Ovary (tissue), 9 donors: ENCODE data around the gene RFXANK. TPM values are rescaled to one million over a fixed set of nuclear protein-coding genes. Genes with fewer than 3 reads are reported as not detected.

Experiments
- DNase-seq, 5 donors: peaks; one replicate each; pipeline ENCODE4 v3.0.0-alpha.2; 2019 to 2020
- H3K27ac ChIP-seq, 2 donors: fragments of 200-600 bp; one replicate each; pipeline versions ENCODE4 v1.5.1 to v1.8.0; 2019 to 2022
- H3K27me3 ChIP-seq: fragments of 200-600 bp; one replicate; pipeline ENCODE4 v1.8.0; 2022
- H3K36me3 ChIP-seq: fragments of 200-600 bp; sonication (generic); one replicate; pipeline ENCODE4 v1.5.1; 2019
- H3K4me1 ChIP-seq: one replicate; pipeline ENCODE4 v1.8.1; 2013; ENCODE audit warnings: mild to moderate bottlenecking, moderate library complexity; ENCODE audit not compliant: insufficient read depth
- H3K4me3 ChIP-seq: fragments of 200-600 bp; sonication (generic); one replicate; pipeline ENCODE4 v1.5.1; 2017
- H3K9me3 ChIP-seq, 2 donors: fragments of 200-600 bp in 1 of 2; sonication (generic) in 1 of 2; one replicate each; pipeline versions ENCODE4 v1.5.1 to v1.8.1; 2013 to 2019; ENCODE audit warnings: mild to moderate bottlenecking in 1 of 2, moderate library complexity in 1 of 2
- EP300 ChIP-seq: sonication (generic); formaldehyde crosslinking; IDR thresholded peaks from one replicate; pipeline ENCODE4 v1.6.1; 2017; ENCODE audit warnings: antibody characterized with exemption
- POLR2A ChIP-seq: fragments of 450-650 bp; IDR thresholded peaks from one replicate; pipeline ENCODE4 v1.6.1; 2017; ENCODE audit warnings: antibody characterized with exemption, mild to moderate bottlenecking, moderate library complexity
- WGBS, 3 donors: extraction: QIAGEN DNeasy Blood & Tissue Kit in 1 of 3; methylation state at CpG; one replicate each; pipeline versions ENCODE4 v1.1.5 to v1.1.7; 2013 to 2017; 5-methylcytosine and 5-hydroxymethylcytosine counted together
- intact Hi-C, 4 donors: fragments of 100-400 bp; cut with DNase I; formaldehyde crosslinking; loops; one replicate each; pipeline versions ENCODE4 v1.11.0 to v1.15.1; 2022 to 2023
- polyA plus RNA-seq, 2 donors: library from polyadenylated mRNA; stranded (reverse); fragments of 200-250 nt in 1 of 2; fragments of 350-450 nt in 1 of 2; fragmentation: Illumina TruSeq in 1 of 2; extraction: RNeasy Lipid Tissue Mini Kit (QIAGEN cat#74804) in 1 of 2; gene quantifications; one replicate each; pipeline ENCODE4 v1.2.3, GENCODE V29; 2013 to 2014
- small RNA-seq: library from RNA; depleted of rRNA; stranded (forward); fragments of <200 nt; gene quantifications from one replicate; pipeline ENCODE3, GENCODE V24; 2016
- total RNA-seq, 7 donors: library from RNA; depleted of rRNA in 2 of 7; stranded (reverse); fragments of >200 nt in 2 of 7; fragmentation: NEBNext Ultra II Directional in 3 of 7; extraction: Animal tissue kit (Norgen Biotek cat#: 25700) in 3 of 7; gene quantifications; one replicate each; pipeline versions ENCODE4 v1.1.0 to v1.2.4, GENCODE V29; 2016 to 2023
- TF ChIP-seq, protein P1 (sequence below), 3 donors: fragments of 450-650 bp in 2 of 3; fragments of 200-600 bp in 1 of 3; IDR thresholded peaks; one replicate each; pipeline versions ENCODE4 v1.5.1 to v1.8.0; 2016 to 2022; ENCODE audit warnings: antibody characterized with exemption in 3 of 3, mild to moderate bottlenecking in 1 of 3
- donor health status: DM: no; HTN: no; CAD: no; lungs with moderate emphysema.
- donor health status: DM: no; HTN: no; CAD: no.
- donor health status: Bipolar disorder and iron deficiency.
- donor health status: DM: yes; HTN: yes; CAD: no.
- donor health status: DM: no; HTN: no; CAD: no.
- donor health status: DM: yes; HTN: yes; CAD: no.

Gene RFXANK
- total and polyA plus RNA-seq, 9 donors = 9.7 to 67.2 (median 58.4) TPM

DNA sequence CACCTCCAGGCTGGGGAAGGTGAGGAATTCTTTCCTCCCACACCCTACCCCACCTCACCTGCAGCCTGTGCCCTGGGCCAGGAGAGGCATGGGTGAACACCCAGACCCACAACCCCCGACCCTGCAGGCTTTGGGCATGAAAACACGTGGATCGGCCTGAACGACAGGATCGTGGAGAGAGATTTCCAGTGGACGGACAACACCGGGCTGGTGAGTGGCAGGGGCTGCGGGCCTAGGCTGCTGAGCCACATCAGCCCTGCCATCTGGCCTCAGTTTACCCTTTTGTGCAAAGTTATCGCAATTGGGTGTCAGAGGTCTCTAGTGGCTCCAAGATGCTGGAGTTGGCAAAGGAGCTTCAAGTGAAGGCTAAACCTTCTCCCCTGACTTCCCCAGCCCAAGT is 48.4 kb downstream of the RFXANK start:
- DNase-seq = no peak
- intact Hi-C loops = no loop called here
- H3K27ac ChIP-seq = no peak overlapping the region
- no peak overlapping the region for H3K4me3 ChIP-seq
- WGBS, 3 donors = 75 to 79% (median 77%) methylated on average over 9 of the region's 9 CpGs
- H3K4me1 ChIP-seq = no peaks in the 10 kb centered on the region
- H3K36me3 ChIP-seq = no peaks in the 10 kb centered on the region
- H3K27me3 ChIP-seq = no peaks in the 10 kb centered on the region
- TF ChIP-seq POLR2A (no peak), EP300 (no peak)
- TF ChIP-seq, protein P1, sequence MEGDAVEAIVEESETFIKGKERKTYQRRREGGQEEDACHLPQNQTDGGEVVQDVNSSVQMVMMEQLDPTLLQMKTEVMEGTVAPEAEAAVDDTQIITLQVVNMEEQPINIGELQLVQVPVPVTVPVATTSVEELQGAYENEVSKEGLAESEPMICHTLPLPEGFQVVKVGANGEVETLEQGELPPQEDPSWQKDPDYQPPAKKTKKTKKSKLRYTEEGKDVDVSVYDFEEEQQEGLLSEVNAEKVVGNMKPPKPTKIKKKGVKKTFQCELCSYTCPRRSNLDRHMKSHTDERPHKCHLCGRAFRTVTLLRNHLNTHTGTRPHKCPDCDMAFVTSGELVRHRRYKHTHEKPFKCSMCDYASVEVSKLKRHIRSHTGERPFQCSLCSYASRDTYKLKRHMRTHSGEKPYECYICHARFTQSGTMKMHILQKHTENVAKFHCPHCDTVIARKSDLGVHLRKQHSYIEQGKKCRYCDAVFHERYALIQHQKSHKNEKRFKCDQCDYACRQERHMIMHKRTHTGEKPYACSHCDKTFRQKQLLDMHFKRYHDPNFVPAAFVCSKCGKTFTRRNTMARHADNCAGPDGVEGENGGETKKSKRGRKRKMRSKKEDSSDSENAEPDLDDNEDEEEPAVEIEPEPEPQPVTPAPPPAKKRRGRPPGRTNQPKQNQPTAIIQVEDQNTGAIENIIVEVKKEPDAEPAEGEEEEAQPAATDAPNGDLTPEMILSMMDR (IDR thresholded peaks at IDR 0.05) = no peak
- H3K9me3 ChIP-seq = no peaks in the 10 kb centered on the region

DNA sequence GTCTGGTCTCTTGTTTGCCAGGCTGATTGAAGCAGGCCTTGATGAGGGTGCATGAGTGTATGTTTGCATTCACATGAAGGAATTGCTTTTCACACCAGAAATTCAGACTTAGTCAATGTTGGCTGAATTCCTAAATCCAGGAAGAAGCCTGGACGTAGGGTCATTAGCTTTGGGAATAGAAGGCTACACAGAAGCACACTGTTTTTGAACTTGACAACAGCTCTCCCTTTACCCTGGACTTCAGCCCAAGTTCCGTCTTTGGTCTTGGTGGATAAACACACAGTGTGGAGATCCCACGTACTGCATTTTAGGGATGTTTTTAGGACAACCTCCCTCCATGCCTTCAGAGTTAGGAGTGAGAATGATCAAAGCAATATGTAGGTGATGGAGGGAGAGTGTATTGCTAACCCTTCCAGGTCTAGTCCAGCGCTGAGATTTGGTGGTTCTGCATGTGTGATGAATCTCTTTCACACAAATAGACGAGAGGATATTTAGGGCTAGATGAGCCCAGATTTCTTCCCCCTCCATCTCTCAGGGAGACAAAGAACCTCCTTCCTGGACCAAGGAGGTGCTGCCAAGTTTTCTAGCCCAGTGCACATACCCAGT is 58.2 kb downstream of the RFXANK start:
- DNase-seq = no peak
- H3K27ac ChIP-seq = no peak overlapping the region
- 24 to 32% (median 31%) methylated on average over 5 of the region's 5 CpGs for WGBS, 3 donors
- intact Hi-C loops = no loop called here
- no peak overlapping the region for H3K4me3 ChIP-seq
- TF ChIP-seq EP300 (no peak), POLR2A (no peak)
- TF ChIP-seq, protein P1 (IDR thresholded peaks at IDR 0.05) = no peak
- H3K9me3 ChIP-seq = no peaks in the 10 kb centered on the region
- H3K4me1 ChIP-seq = no peaks in the 10 kb centered on the region
- no peaks in the 10 kb centered on the region for H3K36me3 ChIP-seq
- no peaks in the 10 kb centered on the region for H3K27me3 ChIP-seq

Small RNA genes lying within 50 kb of the gene (small RNA-seq; reads per million reads assigned to genes)
- gene RNU6-1028P = not detected

Other genes with a start within 250 kb of the RFXANK start
- 10 to 100 TPM; 29.1 to 81.9 (median 57.0) TPM for gene SUGP2, start 158.7 kb upstream of the RFXANK start, total RNA-seq
- 10 to 100 TPM; 27.0 to 37.1 TPM for gene SUGP2, start 158.7 kb upstream of the RFXANK start, polyA plus RNA-seq
- gene ARMC6, start 158.7 kb upstream of the RFXANK start, total RNA-seq = 10 to 100 TPM; 11.2 to 27.5 (median 14.8) TPM
- 10 to 100 TPM in 1 of 2 donors, 1 to 10 TPM in 1; 7.0 to 14.6 TPM for gene ARMC6, start 158.7 kb upstream of the RFXANK start, polyA plus RNA-seq
- gene SLC25A42, start 128.3 kb upstream of the RFXANK start, total RNA-seq = 10 to 100 TPM in 6 of 7 donors, 1 to 10 TPM in 1; 9.5 to 34.3 (median 23.2) TPM
- gene SLC25A42, start 128.3 kb upstream of the RFXANK start, polyA plus RNA-seq = 10 to 100 TPM in 1 of 2 donors, 1 to 10 TPM in 1; 6.5 to 18.8 TPM
- 10 to 100 TPM; 15.9 to 33.9 (median 23.9) TPM for gene TMEM161A, start 53.8 kb upstream of the RFXANK start, total RNA-seq
- 10 to 100 TPM in 1 of 2 donors, 1 to 10 TPM in 1; 3.2 to 28.1 TPM for gene TMEM161A, start 53.8 kb upstream of the RFXANK start, polyA plus RNA-seq
- 1 to 10 TPM in 4 of 7 donors, under 1 TPM in 2, not detected in 1; 0.46 to 3.6 (median 2.1) TPM for gene MEF2B, start 22.0 kb upstream of the RFXANK start, total RNA-seq
- gene MEF2B, start 22.0 kb upstream of the RFXANK start, polyA plus RNA-seq = 1 to 10 TPM in 1 of 2 donors, under 1 TPM in 1; 0.35 to 1.1 TPM
- 10 to 100 TPM in 6 of 7 donors, 1 to 10 TPM in 1; 5.4 to 19.0 (median 16.6) TPM for gene BORCS8, start 106 bp upstream of the RFXANK start, total RNA-seq
- gene BORCS8, start 106 bp upstream of the RFXANK start, polyA plus RNA-seq = 10 to 100 TPM in 1 of 2 donors, 1 to 10 TPM in 1; 5.7 to 13.1 TPM
- gene NR2C2AP, start 11.2 kb downstream of the RFXANK start, total RNA-seq = 10 to 100 TPM; 12.5 to 24.4 (median 14.9) TPM
- gene NR2C2AP, start 11.2 kb downstream of the RFXANK start, polyA plus RNA-seq = 10 to 100 TPM in 1 of 2 donors, 1 to 10 TPM in 1; 8.8 to 27.2 TPM
- not detected for gene NCAN, start 19.7 kb downstream of the RFXANK start, total RNA-seq
- gene NCAN, start 19.7 kb downstream of the RFXANK start, polyA plus RNA-seq = not detected
- 1 to 10 TPM in 1 of 7 donors, under 1 TPM in 2, not detected in 4; 0.25 to 3.7 (median 0.31) TPM for gene TM6SF2, start 81.0 kb downstream of the RFXANK start, total RNA-seq
- gene TM6SF2, start 81.0 kb downstream of the RFXANK start, polyA plus RNA-seq = under 1 TPM in 1 of 2 donors, not detected in 1; 0.19 TPM
- 10 to 100 TPM; 14.7 to 42.9 (median 37.3) TPM for gene SUGP1, start 128.3 kb downstream of the RFXANK start, total RNA-seq
- gene SUGP1, start 128.3 kb downstream of the RFXANK start, polyA plus RNA-seq = 10 to 100 TPM; 27.6 to 29.0 TPM
- gene MAU2, start 128.6 kb downstream of the RFXANK start, total RNA-seq = 10 to 100 TPM; 48.3 to 77.0 (median 61.7) TPM
- 10 to 100 TPM; 12.4 to 33.2 TPM for gene MAU2, start 128.6 kb downstream of the RFXANK start, polyA plus RNA-seq
- gene GATAD2A, start 213.4 kb downstream of the RFXANK start, total RNA-seq = 10 to 100 TPM; 10.7 to 83.0 (median 57.9) TPM
- gene GATAD2A, start 213.4 kb downstream of the RFXANK start, polyA plus RNA-seq = 10 to 100 TPM; 13.7 to 18.9 TPM